Measurements from ENCODE around the gene CHTOP.

CHTOP gene

GRCh38 chr1:153630384-153630783 lies 3.5 kb upstream of the CHTOP start:
- peaks cover 3% of the 10 kb centered on the region; the same call in 1 of the 2 replicates for H3F3A ChIP-seq (ENCODE audit: control insufficient read depth, insufficient read depth)
- TF ChIP-seq EZH2phosphoT487 (IDR thresholded peaks at IDR 0.05; ENCODE audit: borderline replicate concordance, low read length) (no peak), CTCF (IDR thresholded peaks at IDR 0.05; ENCODE audit: low read depth, low read length, poor library complexity, severe bottlenecking) (no peak)
- H3K9me2 ChIP-seq (replicated peaks; ENCODE audit: control insufficient read depth, low read length): no peaks in the 10 kb centered on the region
- peaks cover 24% of the 10 kb centered on the region for H3K79me2 ChIP-seq (ENCODE audit: control insufficient read depth, low read length)
- H3K36me3 ChIP-seq (ENCODE audit: control insufficient read depth, low read length): peaks cover 6% of the 10 kb centered on the region
- no peaks in the 10 kb centered on the region for H3K9me3 ChIP-seq (ENCODE audit: control insufficient read depth, insufficient read depth, low read length)
- H3K4me3 ChIP-seq (ENCODE audit: low read length): no peak overlapping the region
- no peak overlapping the region for H3K27ac ChIP-seq (ENCODE audit: low read depth, low read length)
- no peaks in the 10 kb centered on the region for H3K27me3 ChIP-seq (ENCODE audit: control insufficient read depth, low read length)
- peaks cover 44% of the 10 kb centered on the region for H3K4me1 ChIP-seq (ENCODE audit: control insufficient read depth, low read length)
- H4K20me1 ChIP-seq (ENCODE audit: control insufficient read depth, insufficient read depth, low read depth, low read length): no peaks in the 10 kb centered on the region
- H3K4me2 ChIP-seq (ENCODE audit: low read length): no peak overlapping the region

GRCh38 chr1:153631047-153632022 lies 2.5 kb upstream of the CHTOP start:
- Histone ChIP-seq H3K4me2 (ENCODE audit: low read length) (no peak overlapping the region), H3K9me2 (replicated peaks; ENCODE audit: control insufficient read depth, low read length) (no peaks in the 10 kb centered on the region), H3F3A (ENCODE audit: control insufficient read depth, insufficient read depth) (peaks cover 3% of the 10 kb centered on the region; the same call in 1 of the 2 replicates), H4K20me1 (ENCODE audit: control insufficient read depth, insufficient read depth, low read depth, low read length) (no peaks in the 10 kb centered on the region), H3K27me3 (ENCODE audit: control insufficient read depth, low read length) (no peaks in the 10 kb centered on the region), H3K4me1 (ENCODE audit: control insufficient read depth, low read length) (peaks cover 41% of the 10 kb centered on the region), H3K36me3 (ENCODE audit: control insufficient read depth, low read length) (peaks cover 15% of the 10 kb centered on the region), H3K9me3 (ENCODE audit: control insufficient read depth, insufficient read depth, low read length) (no peaks in the 10 kb centered on the region), H3K79me2 (ENCODE audit: control insufficient read depth, low read length) (peaks cover 31% of the 10 kb centered on the region), H3K27ac (ENCODE audit: low read depth, low read length) (no peak overlapping the region), H3K4me3 (ENCODE audit: low read length) (no peak overlapping the region)
- TF ChIP-seq CTCF (IDR thresholded peaks at IDR 0.05; ENCODE audit: low read depth, low read length, poor library complexity, severe bottlenecking) (no peak), EZH2phosphoT487 (IDR thresholded peaks at IDR 0.05; ENCODE audit: borderline replicate concordance, low read length) (no peak)

GRCh38 chr1:153633161-153633753 lies 609 bp upstream of the CHTOP start:
- Histone ChIP-seq H3K27me3 (ENCODE audit: control insufficient read depth, low read length) (no peaks in the 10 kb centered on the region), H3K9me2 (replicated peaks; ENCODE audit: control insufficient read depth, low read length) (no peaks in the 10 kb centered on the region), H3K79me2 (ENCODE audit: control insufficient read depth, low read length) (peaks cover 41% of the 10 kb centered on the region), H3K27ac (ENCODE audit: low read depth, low read length) (no peak overlapping the region), H4K20me1 (ENCODE audit: control insufficient read depth, insufficient read depth, low read depth, low read length) (no peaks in the 10 kb centered on the region), H3F3A (ENCODE audit: control insufficient read depth, insufficient read depth) (peaks cover 3% of the 10 kb centered on the region; the same call in 1 of the 2 replicates), H3K9me3 (ENCODE audit: control insufficient read depth, insufficient read depth, low read length) (no peaks in the 10 kb centered on the region), H3K36me3 (ENCODE audit: control insufficient read depth, low read length) (peaks cover 34% of the 10 kb centered on the region), H3K4me1 (ENCODE audit: control insufficient read depth, low read length) (peaks cover 22% of the 10 kb centered on the region), H3K4me2 (ENCODE audit: low read length) (peak overlapping the region; percentile 66), H3K4me3 (ENCODE audit: low read length) (peak overlapping the region; percentile 88)
- TF ChIP-seq EZH2phosphoT487 (IDR thresholded peaks at IDR 0.05; ENCODE audit: borderline replicate concordance, low read length) (no peak), CTCF (IDR thresholded peaks at IDR 0.05; ENCODE audit: low read depth, low read length, poor library complexity, severe bottlenecking) (no peak)

Measured in DOHH2 (cell line).